GM21447 (cell line): Measurements from ENCODE around the gene PAQR5.
"Not testable (repeated sequence)": the region's sequence is repeated elsewhere in the genome, so short reads cannot be mapped to it uniquely, and the experiment has no call there.

ENCODE experiments used
- ATAC-seq: cut with Tn5 transposase; IDR thresholded peaks from one replicate; pipeline ENCODE4 v1.9.1; 2021; ENCODE audit not compliant: unreplicated experiment

Gene PAQR5

GRCh38 chr15:69417581-69417980 is 118.9 kb downstream of the PAQR5 start:
- ATAC-seq: no peak

- no peak for ATAC-seq
These were observed 122.8 kb downstream of the PAQR5 start for GRCh38 chr15:69421498-69421897.

- no peak for ATAC-seq
These were observed 123.7 kb downstream of the PAQR5 start for GRCh38 chr15:69422336-69422895.

- no peak for ATAC-seq
These were observed 125.3 kb downstream of the PAQR5 start for GRCh38 chr15:69424001-69424400.

GRCh38 chr15:69424748-69425413 is 126.2 kb downstream of the PAQR5 start:
- no peak for ATAC-seq

- ATAC-seq: no peak
These were observed 135.1 kb downstream of the PAQR5 start for GRCh38 chr15:69433831-69434230.

- no peak for ATAC-seq
These were observed 135.5 kb downstream of the PAQR5 start for GRCh38 chr15:69434238-69434637.

GRCh38 chr15:69434679-69435078 is 136.0 kb downstream of the PAQR5 start:
- ATAC-seq: no peak

GRCh38 chr15:69435985-69436384 is 137.3 kb downstream of the PAQR5 start:
- no peak for ATAC-seq

- ATAC-seq: no peak
These were observed 138.2 kb downstream of the PAQR5 start for GRCh38 chr15:69436951-69437350.

GRCh38 chr15:69439623-69440022 is 140.9 kb downstream of the PAQR5 start:
- ATAC-seq: no peak

- ATAC-seq: peak; percentile 67
These were observed 144.4 kb downstream of the PAQR5 start for GRCh38 chr15:69443032-69443611.

- no peak for ATAC-seq
These were observed 146.0 kb downstream of the PAQR5 start for GRCh38 chr15:69444686-69445085.

- ATAC-seq: no peak
These were observed 148.2 kb downstream of the PAQR5 start for GRCh38 chr15:69446953-69447352.

GRCh38 chr15:69450221-69450620 is 151.5 kb downstream of the PAQR5 start:
- ATAC-seq: not testable (repeated sequence)

GRCh38 chr15:69450968-69451695 is 152.4 kb downstream of the PAQR5 start:
- ATAC-seq: no peak

- ATAC-seq: peak; percentile 38
These were observed 153.4 kb downstream of the PAQR5 start for GRCh38 chr15:69451951-69452691.

GRCh38 chr15:69452692-69453521 is 154.2 kb downstream of the PAQR5 start, which contains the start of gene RPLP1:
Gene RPLP1 (plus strand): TSS chr15:69452818. CDS start chr15:69452949, 131 bp downstream.
- ATAC-seq: peak; percentile 77

GRCh38 chr15:69454953-69455352 is 156.2 kb downstream of the PAQR5 start:
- no peak for ATAC-seq
